Sigmoid colon (tissue), 7 donors: ENCODE data around the gene JAKMIP1. TPM values are rescaled to one million over a fixed set of nuclear protein-coding genes. Genes with fewer than 3 reads are reported as not detected.

ENCODE experiments used
- DNase-seq: peaks from one replicate; pipeline ENCODE4 v3.0.0-alpha.2; 2019
- H3K27ac ChIP-seq, 4 donors: fragments of 200-600 bp; sonication (generic); one replicate each; pipeline ENCODE4 v1.5.1; 2016 to 2019; ENCODE audit warnings: mild to moderate bottlenecking in 1 of 4
- H3K27me3 ChIP-seq, 3 donors: fragments of 200-600 bp; sonication (generic); one replicate each; pipeline ENCODE4 v1.5.1; 2019; ENCODE audit warnings: mild to moderate bottlenecking in 1 of 3
- H3K36me3 ChIP-seq, 4 donors: fragments of 200-600 bp; sonication (generic); one replicate each; pipeline ENCODE4 v1.5.1; 2016 to 2019
- H3K4me1 ChIP-seq, 4 donors: fragments of 200-600 bp; sonication (generic); one replicate each; pipeline ENCODE4 v1.5.1; 2017 to 2019
- H3K4me3 ChIP-seq, 4 donors: fragments of 200-600 bp; sonication (generic); one replicate each; pipeline ENCODE4 v1.5.1; 2017 to 2019; ENCODE audit warnings: mild to moderate bottlenecking in 2 of 4, moderate library complexity in 1 of 4
- H3K9me3 ChIP-seq, 4 donors: fragments of 200-600 bp in 3 of 4; sonication (generic) in 3 of 4; one replicate each; pipeline versions ENCODE4 v1.5.1 to v1.6.1; 2013 to 2019
- EP300 ChIP-seq, 4 donors: sonication (generic); formaldehyde crosslinking; IDR thresholded peaks; one replicate each; pipeline ENCODE4 v1.6.1; 2017; ENCODE audit warnings: antibody characterized with exemption in 4 of 4
- POLR2A ChIP-seq, 2 donors: fragments of 450-650 bp; IDR thresholded peaks; one replicate each; pipeline ENCODE4 v1.6.1; 2016; ENCODE audit warnings: antibody characterized with exemption in 2 of 2, mild to moderate bottlenecking in 2 of 2, moderate library complexity in 2 of 2
- POLR2AphosphoS5 ChIP-seq, 4 donors: sonication (generic); formaldehyde crosslinking; IDR thresholded peaks; one replicate each; pipeline ENCODE4 v1.6.1; 2017; ENCODE audit warnings: antibody characterized with exemption in 4 of 4
- WGBS, 2 donors: extraction: QIAGEN DNeasy Blood & Tissue Kit; methylation state at CpG; one replicate each; pipeline ENCODE4 v1.1.7; 2013; 5-methylcytosine and 5-hydroxymethylcytosine counted together
- intact Hi-C: fragments of 100-400 bp; cut with DNase I; formaldehyde crosslinking; loops from one replicate; pipeline ENCODE4 v1.15.1; 2023
- polyA plus RNA-seq, 3 donors: library from polyadenylated mRNA; stranded (reverse); fragments of 200-250 nt; gene quantifications; one replicate each; pipeline ENCODE4 v1.2.3, GENCODE V29; 2013
- total RNA-seq, 4 donors: library from RNA; depleted of rRNA; stranded (reverse); fragments of >200 nt; gene quantifications; one replicate each; pipeline ENCODE4 v1.1.0, GENCODE V29; 2016
- TF ChIP-seq, protein P1 (sequence below), 4 experiments: fragments of 450-650 bp in 3 of 4; fragments of 200-600 bp in 1 of 4; IDR thresholded peaks; one replicate each; pipeline ENCODE4 v1.5.1; 2016 to 2019; ENCODE audit warnings: antibody characterized with exemption in 4 of 4, mild to moderate bottlenecking in 3 of 4, moderate library complexity in 2 of 4
- donor health status: healthy with polysubstance abuse.
- donor health status: Bipolar disorder and iron deficiency.
- donor health status: healthy.

The JAKMIP1 gene
- total and polyA plus RNA-seq, 7 donors = 0.49 to 3.9 (median 1.8) TPM; not detected in 2

DNA sequence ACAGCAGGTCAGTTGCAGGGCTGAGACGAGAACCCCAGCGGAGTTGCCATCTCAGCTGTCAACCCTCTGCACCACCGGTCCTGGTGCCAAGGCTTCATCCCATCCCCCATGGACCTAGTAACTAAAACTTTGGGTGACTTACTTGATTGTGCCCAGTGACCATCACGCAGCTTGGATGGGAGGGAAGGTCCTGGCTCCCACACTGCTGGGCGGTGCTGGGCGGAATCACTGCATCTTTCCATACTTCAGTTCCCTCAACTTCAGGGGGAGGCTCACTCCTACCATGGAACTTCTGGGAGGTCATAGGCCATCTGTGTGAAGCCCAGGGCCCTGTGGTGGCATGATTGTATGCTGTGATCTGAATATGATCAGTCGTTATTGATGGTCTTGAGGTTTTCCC lies 26.2 kb upstream of the JAKMIP1 start:
- peaks cover 8 to 42% (median 18%) of the 10 kb centered on the region in 3 donors for H3K27me3 ChIP-seq
- DNase-seq = peak; percentile 34
- WGBS, 2 donors = 83 to 92% methylated on average over 7 of the region's 7 CpGs
- intact Hi-C loops = no loop called here
- no peak overlapping the region for H3K4me3 ChIP-seq
- no peak for TF ChIP-seq POLR2A (IDR thresholded peaks at IDR 0.05)
- TF ChIP-seq EP300 (IDR thresholded peaks at IDR 0.05) = no peak
- TF ChIP-seq, protein P1, sequence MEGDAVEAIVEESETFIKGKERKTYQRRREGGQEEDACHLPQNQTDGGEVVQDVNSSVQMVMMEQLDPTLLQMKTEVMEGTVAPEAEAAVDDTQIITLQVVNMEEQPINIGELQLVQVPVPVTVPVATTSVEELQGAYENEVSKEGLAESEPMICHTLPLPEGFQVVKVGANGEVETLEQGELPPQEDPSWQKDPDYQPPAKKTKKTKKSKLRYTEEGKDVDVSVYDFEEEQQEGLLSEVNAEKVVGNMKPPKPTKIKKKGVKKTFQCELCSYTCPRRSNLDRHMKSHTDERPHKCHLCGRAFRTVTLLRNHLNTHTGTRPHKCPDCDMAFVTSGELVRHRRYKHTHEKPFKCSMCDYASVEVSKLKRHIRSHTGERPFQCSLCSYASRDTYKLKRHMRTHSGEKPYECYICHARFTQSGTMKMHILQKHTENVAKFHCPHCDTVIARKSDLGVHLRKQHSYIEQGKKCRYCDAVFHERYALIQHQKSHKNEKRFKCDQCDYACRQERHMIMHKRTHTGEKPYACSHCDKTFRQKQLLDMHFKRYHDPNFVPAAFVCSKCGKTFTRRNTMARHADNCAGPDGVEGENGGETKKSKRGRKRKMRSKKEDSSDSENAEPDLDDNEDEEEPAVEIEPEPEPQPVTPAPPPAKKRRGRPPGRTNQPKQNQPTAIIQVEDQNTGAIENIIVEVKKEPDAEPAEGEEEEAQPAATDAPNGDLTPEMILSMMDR (IDR thresholded peaks at IDR 0.05) = no peak
- TF ChIP-seq POLR2AphosphoS5 (IDR thresholded peaks at IDR 0.05) = no peak
- no peak overlapping the region for H3K27ac ChIP-seq
- peaks cover 0 to 8% (median 7%) of the 10 kb centered on the region in 4 donors for H3K4me1 ChIP-seq
- H3K9me3 ChIP-seq = peaks cover 5 to 7% (median 6%) of the 10 kb centered on the region in 4 donors
- H3K36me3 ChIP-seq = no peaks in the 10 kb centered on the region

DNA sequence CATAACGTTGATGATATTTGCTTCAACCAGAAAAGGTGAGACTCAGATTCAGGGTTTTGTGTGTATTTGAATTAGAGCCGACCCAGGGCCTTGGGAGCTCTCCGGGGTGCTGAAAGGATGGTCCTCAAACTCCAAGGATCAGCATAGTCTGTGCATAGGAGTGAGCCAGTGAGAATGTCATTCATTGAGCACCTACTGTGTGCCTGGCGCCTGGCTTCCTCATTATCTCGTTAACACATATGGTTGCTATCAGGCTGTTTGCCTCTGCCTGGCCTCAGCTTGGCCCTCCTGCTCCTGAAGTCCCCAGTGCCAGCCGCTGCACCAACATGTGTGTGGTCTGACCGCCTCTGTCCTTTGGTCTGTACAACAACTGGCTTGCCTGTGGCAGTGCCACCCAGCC lies 25.1 kb upstream of the JAKMIP1 start:
- Histone ChIP-seq H3K4me1 (peaks cover 0 to 12% (median 9%) of the 10 kb centered on the region in 4 donors), H3K9me3 (peaks cover 5 to 7% (median 6%) of the 10 kb centered on the region in 4 donors), H3K27ac (no peak overlapping the region), H3K36me3 (no peaks in the 10 kb centered on the region), H3K27me3 (peaks cover 17 to 50% (median 27%) of the 10 kb centered on the region in 3 donors), H3K4me3 (no peak overlapping the region)
- DNase-seq = peak; percentile 35
- WGBS, 2 donors = 44 to 47% methylated on average over 7 of the region's 7 CpGs
- intact Hi-C loops = no loop called here
- TF ChIP-seq POLR2AphosphoS5 (IDR thresholded peaks at IDR 0.05) (no peak), EP300 (IDR thresholded peaks at IDR 0.05) (no peak), POLR2A (IDR thresholded peaks at IDR 0.05) (no peak)
- TF ChIP-seq, protein P1 (IDR thresholded peaks at IDR 0.05) = no peak

DNA sequence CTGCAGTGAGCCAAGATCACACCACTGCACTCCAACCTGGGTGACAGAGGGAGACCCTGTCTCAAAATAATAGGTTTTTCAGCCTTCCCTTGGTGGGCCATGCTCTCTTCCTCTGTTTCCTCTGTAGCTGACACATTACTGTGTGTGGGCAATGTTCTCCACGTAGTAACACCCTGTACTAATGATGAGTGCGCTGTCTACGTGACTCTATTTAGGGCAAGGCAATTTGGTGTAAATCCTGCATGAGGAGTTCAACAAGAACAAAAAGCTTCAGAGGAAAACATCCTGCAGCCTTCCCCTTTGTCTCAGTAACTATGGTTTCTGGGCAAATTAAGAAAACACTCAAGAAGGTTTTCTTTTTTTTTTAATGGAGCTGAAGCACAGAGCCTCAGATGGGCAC lies 24.4 kb upstream of the JAKMIP1 start:
- H3K4me3 ChIP-seq = no peak overlapping the region
- no peaks in the 10 kb centered on the region for H3K36me3 ChIP-seq
- H3K4me1 ChIP-seq = peaks cover 0 to 12% (median 9%) of the 10 kb centered on the region in 4 donors
- no peak overlapping the region for H3K27ac ChIP-seq
- TF ChIP-seq, protein P1 (IDR thresholded peaks at IDR 0.05) = no peak
- TF ChIP-seq POLR2AphosphoS5 (IDR thresholded peaks at IDR 0.05) (no peak), POLR2A (IDR thresholded peaks at IDR 0.05) (no peak), EP300 (IDR thresholded peaks at IDR 0.05) (no peak)
- peak; percentile 0 for DNase-seq
- H3K27me3 ChIP-seq = peaks cover 19 to 50% (median 29%) of the 10 kb centered on the region in 3 donors
- intact Hi-C loops = no loop called here
- H3K9me3 ChIP-seq = peaks cover 5 to 7% (median 6%) of the 10 kb centered on the region in 4 donors
- 76 to 77% methylated on average over 3 of the region's 3 CpGs for WGBS, 2 donors

DNA sequence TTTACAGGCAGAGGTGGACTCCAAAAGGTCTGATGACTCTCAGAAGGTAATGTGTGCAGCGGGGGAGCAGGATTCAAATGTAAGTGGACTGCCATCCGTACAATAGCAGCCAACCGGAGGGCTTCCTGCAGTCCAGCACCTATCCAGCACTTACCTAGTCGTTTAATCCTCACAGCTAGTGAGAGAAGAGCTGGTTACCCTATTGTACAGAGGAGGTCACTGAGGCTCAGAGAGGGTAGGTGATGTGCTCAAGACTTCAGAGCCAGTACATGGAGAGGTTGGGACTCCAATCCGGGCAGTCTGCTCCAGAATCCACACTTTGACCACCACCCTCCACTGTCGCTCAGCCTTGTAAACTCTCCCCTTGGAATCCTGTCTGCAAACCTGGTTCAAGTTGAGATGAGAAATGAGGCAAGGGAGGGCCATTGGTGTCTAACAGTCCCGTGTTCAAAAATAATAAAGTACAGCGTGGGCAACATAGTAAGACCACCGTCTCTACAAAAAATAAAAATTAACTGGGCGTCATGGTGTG lies 22.5 kb upstream of the JAKMIP1 start:
- 59 to 64% methylated on average over 10 of the region's 10 CpGs for WGBS, 2 donors
- no peak overlapping the region for H3K27ac ChIP-seq
- peaks cover 19 to 54% (median 29%) of the 10 kb centered on the region in 3 donors for H3K27me3 ChIP-seq

More for the DNA sequence above, 22.5 kb upstream of the JAKMIP1 start:
- no peaks in the 10 kb centered on the region for H3K36me3 ChIP-seq
- intact Hi-C loops = no loop called here
- peak; percentile 2 for DNase-seq
- H3K9me3 ChIP-seq = peaks cover 5 to 7% (median 6%) of the 10 kb centered on the region in 4 donors
- peaks cover 0 to 12% (median 9%) of the 10 kb centered on the region in 4 donors for H3K4me1 ChIP-seq
- TF ChIP-seq POLR2A (IDR thresholded peaks at IDR 0.05) (no peak), EP300 (IDR thresholded peaks at IDR 0.05) (no peak), POLR2AphosphoS5 (IDR thresholded peaks at IDR 0.05) (no peak)
- TF ChIP-seq, protein P1 (IDR thresholded peaks at IDR 0.05) = no peak
- H3K4me3 ChIP-seq = no peak overlapping the region
